Embryonic facial prominence (tissue), 1 donor: Measurements from ENCODE around the gene TEX47.

Experiments
- DNase-seq: peaks from one replicate; pipeline ENCODE4 v3.0.0-alpha.2; 2016; ENCODE audit errors: extremely low spot score

Gene TEX47

GRCh38 chr7:88795553-88795952, at the start of gene TEX47:
Gene TEX47, minus strand, starts transcription at chr7:88795737. Its CDS starts 795 bp downstream, at chr7:88794942.
- no peak for DNase-seq

- DNase-seq, result no peak
Measured at GRCh38 chr7:88845091-88845490, 49.6 kb upstream of the TEX47 start.

GRCh38 chr7:88842201-88842600, 46.7 kb upstream of the TEX47 start:
- DNase-seq, result no peak

GRCh38 chr7:88835147-88835728, 39.7 kb upstream of the TEX47 start:
- no peak for DNase-seq

- no peak for DNase-seq
Measured at GRCh38 chr7:88826222-88826621, 30.7 kb upstream of the TEX47 start.

- no peak for DNase-seq
Measured at GRCh38 chr7:88818552-88818951, 23.0 kb upstream of the TEX47 start.

- no peak for DNase-seq
Measured at GRCh38 chr7:88806280-88807037, 10.9 kb upstream of the TEX47 start.

- no peak for DNase-seq
Measured at GRCh38 chr7:88801046-88801445, 5.5 kb upstream of the TEX47 start.

- no peak for DNase-seq
Measured at GRCh38 chr7:88792361-88792760, 3.2 kb downstream of the TEX47 start.

GRCh38 chr7:88791891-88792290, 3.6 kb downstream of the TEX47 start:
- DNase-seq, result no peak

GRCh38 chr7:88789480-88790064, 6.0 kb downstream of the TEX47 start:
- no peak for DNase-seq

GRCh38 chr7:88787777-88788176, 7.8 kb downstream of the TEX47 start:
- DNase-seq, result no peak

GRCh38 chr7:88775838-88776237, 19.7 kb downstream of the TEX47 start:
- no peak for DNase-seq

- DNase-seq, result no peak
Measured at GRCh38 chr7:88772776-88773175, 22.8 kb downstream of the TEX47 start.

- no peak for DNase-seq
Measured at GRCh38 chr7:88771417-88771816, 24.1 kb downstream of the TEX47 start.

GRCh38 chr7:88761779-88762178, 33.8 kb downstream of the TEX47 start:
- DNase-seq, result no peak

- no peak for DNase-seq
Measured at GRCh38 chr7:88760136-88760515, 35.4 kb downstream of the TEX47 start.

- no peak for DNase-seq
Measured at GRCh38 chr7:88759230-88760135, 36.1 kb downstream of the TEX47 start, which contains the start of gene ZNF804B. Gene ZNF804B, plus strand, starts transcription at chr7:88759700. Its CDS starts 277 bp downstream, at chr7:88759977.

- DNase-seq, result no peak
Measured at GRCh38 chr7:88758381-88759229, 36.9 kb downstream of the TEX47 start.

- no peak for DNase-seq
Measured at GRCh38 chr7:88757371-88757770, 38.2 kb downstream of the TEX47 start.

GRCh38 chr7:88756802-88757201, 38.7 kb downstream of the TEX47 start:
- DNase-seq, result no peak
